BE2C (cell line): ENCODE data around the gene DEFB129.

Experiments
- DNase-seq: peaks from one replicate; pipeline ENCODE4 v3.0.0-alpha.2; 2020
- H3K27me3 ChIP-seq: fragments of 250-450 bp; sonication (Bioruptor Pico); 2 replicates; pipeline ENCODE4 v1.5.1; 2020; ENCODE audit warnings: mild to moderate bottlenecking
- H3K36me3 ChIP-seq: fragments of 250-450 bp; sonication (Bioruptor Pico); 2 replicates; pipeline ENCODE4 v1.5.1; 2020; ENCODE audit warnings: mild to moderate bottlenecking
- H3K4me1 ChIP-seq: fragments of 250-450 bp; sonication (Bioruptor Pico); 2 replicates; pipeline ENCODE4 v1.5.1; 2020
- H3K4me3 ChIP-seq: 2 replicates; pipeline ENCODE4 v1.5.1; 2011; ENCODE audit warnings: low read depth, low read length
- H3K9me3 ChIP-seq: fragments of 250-450 bp; sonication (Bioruptor Pico); 2 replicates; pipeline ENCODE4 v1.5.1; 2020
- TF ChIP-seq, protein P1 (sequence below): IDR thresholded peaks from 2 replicates; pipeline ENCODE4 v1.5.1; 2012; ENCODE audit warnings: mild to moderate bottlenecking, low read depth, low read length

Gene DEFB129

DNA sequence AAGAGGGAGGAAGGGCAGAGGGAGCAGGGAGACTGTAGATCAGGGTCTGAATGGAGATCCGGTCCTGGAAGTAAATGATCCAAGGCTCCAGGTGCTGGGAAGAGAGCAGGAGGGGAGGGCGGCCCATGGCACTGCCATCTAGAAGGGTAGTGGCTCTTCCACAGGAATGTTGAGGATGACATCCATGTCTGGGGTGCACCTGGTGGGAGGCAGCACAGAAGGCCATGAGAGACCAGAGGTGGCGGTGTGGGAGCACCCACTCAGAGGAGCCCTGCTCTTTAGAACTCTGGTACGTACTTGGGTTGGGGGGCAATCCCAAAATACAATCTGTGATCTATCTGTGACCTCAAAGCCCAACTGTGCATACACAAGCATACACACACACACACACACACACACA, 44.0 kb downstream of the DEFB129 start:
- H3K27me3 ChIP-seq = no peaks in the 10 kb centered on the region
- no peak overlapping the region for H3K4me3 ChIP-seq
- no peaks in the 10 kb centered on the region for H3K36me3 ChIP-seq
- H3K9me3 ChIP-seq = no peaks in the 10 kb centered on the region
- DNase-seq = no peak
- H3K4me1 ChIP-seq = no peaks in the 10 kb centered on the region
- TF ChIP-seq, protein P1, sequence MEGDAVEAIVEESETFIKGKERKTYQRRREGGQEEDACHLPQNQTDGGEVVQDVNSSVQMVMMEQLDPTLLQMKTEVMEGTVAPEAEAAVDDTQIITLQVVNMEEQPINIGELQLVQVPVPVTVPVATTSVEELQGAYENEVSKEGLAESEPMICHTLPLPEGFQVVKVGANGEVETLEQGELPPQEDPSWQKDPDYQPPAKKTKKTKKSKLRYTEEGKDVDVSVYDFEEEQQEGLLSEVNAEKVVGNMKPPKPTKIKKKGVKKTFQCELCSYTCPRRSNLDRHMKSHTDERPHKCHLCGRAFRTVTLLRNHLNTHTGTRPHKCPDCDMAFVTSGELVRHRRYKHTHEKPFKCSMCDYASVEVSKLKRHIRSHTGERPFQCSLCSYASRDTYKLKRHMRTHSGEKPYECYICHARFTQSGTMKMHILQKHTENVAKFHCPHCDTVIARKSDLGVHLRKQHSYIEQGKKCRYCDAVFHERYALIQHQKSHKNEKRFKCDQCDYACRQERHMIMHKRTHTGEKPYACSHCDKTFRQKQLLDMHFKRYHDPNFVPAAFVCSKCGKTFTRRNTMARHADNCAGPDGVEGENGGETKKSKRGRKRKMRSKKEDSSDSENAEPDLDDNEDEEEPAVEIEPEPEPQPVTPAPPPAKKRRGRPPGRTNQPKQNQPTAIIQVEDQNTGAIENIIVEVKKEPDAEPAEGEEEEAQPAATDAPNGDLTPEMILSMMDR = no peak

DNA sequence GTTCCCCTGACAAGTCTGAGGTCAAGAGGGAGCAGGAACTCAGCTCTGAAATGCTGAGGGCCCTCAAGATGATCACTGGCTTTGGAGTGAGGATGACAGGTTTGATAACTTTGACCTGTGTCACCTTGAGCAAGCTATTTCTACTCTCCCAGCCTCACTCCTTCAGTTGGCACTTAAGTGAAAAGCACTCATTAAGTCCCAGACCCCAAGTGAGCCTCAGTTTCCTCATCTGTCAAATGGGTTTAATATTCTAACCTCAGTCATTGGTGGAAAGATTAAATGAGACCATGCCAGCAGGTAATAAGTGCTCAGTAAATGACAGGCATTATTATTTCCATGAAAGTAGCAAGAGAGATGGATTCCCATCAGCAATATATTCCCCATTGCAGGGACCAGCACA, 44.5 kb downstream of the DEFB129 start:
- H3K27me3 ChIP-seq = no peaks in the 10 kb centered on the region
- H3K9me3 ChIP-seq = no peaks in the 10 kb centered on the region
- no peaks in the 10 kb centered on the region for H3K4me1 ChIP-seq
- no peaks in the 10 kb centered on the region for H3K36me3 ChIP-seq
- no peak overlapping the region for H3K4me3 ChIP-seq
- DNase-seq = no peak
- TF ChIP-seq, protein P1 = no peak

DNA sequence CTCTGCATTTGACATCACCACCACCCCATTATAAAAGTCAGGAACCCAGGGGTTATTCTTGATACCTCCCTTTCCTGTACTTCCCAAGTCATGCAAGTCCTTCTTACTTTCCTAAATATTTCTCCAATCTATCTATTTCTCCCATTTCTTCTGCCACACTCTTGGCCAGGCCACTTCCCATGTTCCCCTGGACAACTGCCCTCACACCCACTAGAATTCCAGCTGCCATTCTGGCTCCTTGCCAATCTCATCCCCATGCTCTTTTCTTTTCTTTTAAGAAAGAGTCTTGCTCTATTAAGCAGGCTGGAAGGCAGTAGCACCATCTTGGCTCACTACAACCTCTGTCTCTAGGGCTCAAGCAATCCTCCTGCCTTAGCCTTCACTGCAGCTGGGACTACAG, 45.7 kb downstream of the DEFB129 start:
- H3K4me3 ChIP-seq = no peak overlapping the region

DNA sequence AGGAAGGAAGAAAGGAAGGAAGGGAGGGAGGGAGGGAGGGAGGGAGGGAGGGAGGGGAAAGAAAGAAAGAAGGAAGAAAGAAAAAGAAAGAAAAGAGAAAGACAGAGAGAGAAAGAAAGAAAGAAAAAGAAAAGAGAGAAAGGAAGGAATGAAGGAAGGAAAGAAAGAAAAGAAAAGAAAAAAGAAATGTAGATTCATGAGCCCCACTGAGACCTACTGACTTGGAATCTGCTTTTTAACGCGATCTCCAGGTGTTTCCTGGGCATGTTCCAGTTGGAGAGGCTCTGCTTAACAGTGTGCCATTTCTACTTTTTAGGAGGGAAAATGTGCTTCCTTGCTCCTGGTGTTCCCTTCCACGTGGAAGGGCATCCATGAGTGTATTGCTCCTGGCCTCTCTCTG, 46.8 kb downstream of the DEFB129 start:
- DNase-seq = no peak
- no peak overlapping the region for H3K4me3 ChIP-seq
- TF ChIP-seq, protein P1 = no peak

More for the DNA sequence above, 45.7 kb downstream of the DEFB129 start:
- TF ChIP-seq, protein P1 = no peak
- Histone ChIP-seq H3K9me3 (no peaks in the 10 kb centered on the region), H3K36me3 (no peaks in the 10 kb centered on the region), H3K27me3 (no peaks in the 10 kb centered on the region), H3K4me1 (no peaks in the 10 kb centered on the region)
- no peak for DNase-seq

DNA sequence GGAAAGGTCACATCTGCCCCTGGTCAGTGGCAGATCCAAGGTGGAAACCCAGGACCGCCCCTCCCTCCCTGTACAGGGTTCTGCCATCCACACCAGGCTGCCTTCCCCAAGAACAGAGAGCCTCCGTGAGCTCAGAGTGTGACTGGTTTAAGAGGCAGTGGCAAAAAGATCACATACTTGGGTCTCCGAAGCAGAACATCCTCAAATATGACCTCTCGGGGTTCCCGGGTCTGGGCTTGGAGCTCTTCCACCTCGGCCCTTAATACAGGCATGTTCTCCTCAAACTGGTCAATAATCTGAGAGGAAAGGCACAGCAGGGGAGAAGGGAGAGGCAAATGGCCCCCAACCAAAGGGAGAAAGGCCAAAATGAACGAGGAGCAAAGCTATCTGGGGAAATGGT, 48.7 kb downstream of the DEFB129 start:
- H3K36me3 ChIP-seq = no peaks in the 10 kb centered on the region
- H3K4me3 ChIP-seq = no peak overlapping the region
- H3K9me3 ChIP-seq = no peaks in the 10 kb centered on the region
- DNase-seq = no peak
- TF ChIP-seq, protein P1 = no peak
- no peaks in the 10 kb centered on the region for H3K27me3 ChIP-seq
- H3K4me1 ChIP-seq = no peaks in the 10 kb centered on the region

More for the DNA sequence above, 46.8 kb downstream of the DEFB129 start:
- no peaks in the 10 kb centered on the region for H3K4me1 ChIP-seq
- no peaks in the 10 kb centered on the region for H3K9me3 ChIP-seq
- H3K36me3 ChIP-seq = no peaks in the 10 kb centered on the region
- H3K27me3 ChIP-seq = no peaks in the 10 kb centered on the region

DNA sequence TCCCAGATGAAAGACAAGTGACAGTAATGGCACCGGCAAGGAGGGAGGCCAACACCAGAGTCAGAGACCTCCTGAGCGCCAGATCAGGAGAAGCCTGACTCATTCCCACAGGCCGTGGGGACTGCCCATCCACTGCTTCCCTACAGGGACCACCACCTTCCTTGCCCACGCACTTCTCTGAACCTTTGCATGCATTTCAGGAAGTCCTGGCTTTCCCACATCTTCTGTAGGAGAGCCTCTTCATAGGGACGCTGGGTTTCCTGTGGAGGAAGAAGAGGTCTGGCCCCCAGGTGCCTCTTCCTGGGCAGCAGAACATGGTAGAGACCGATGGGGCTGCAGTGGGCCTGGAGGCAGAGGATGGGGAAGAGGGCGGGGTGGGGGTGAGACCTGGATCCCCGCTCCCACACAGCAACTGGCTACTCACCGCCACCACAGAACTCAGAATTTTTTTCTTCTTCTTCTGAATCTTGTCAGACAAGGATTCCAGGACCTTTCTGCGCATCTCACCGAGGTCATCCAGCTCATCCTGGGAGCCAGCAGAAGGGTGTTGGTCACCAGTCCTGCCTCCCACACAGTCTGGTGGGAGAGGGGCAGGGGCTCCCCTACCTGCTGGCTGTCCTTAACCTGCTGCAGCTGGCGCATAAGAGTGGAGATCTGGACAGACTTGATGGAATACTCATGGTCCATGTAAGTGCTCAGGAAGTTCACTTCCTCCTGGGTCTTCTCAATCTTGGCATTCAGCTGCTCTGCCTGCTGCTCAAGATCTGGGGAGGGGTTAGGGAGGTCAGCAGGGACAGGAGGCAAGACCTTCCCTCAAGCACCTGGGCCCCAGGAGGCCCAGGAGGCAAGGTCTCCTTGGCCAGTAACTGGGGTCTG, 49.8 kb downstream of the DEFB129 start:
- TF ChIP-seq, protein P1 = no peak
- Histone ChIP-seq H3K4me1 (no peaks in the 10 kb centered on the region), H3K27me3 (no peaks in the 10 kb centered on the region), H3K4me3 (no peak overlapping the region), H3K9me3 (no peaks in the 10 kb centered on the region), H3K36me3 (no peaks in the 10 kb centered on the region)
- DNase-seq = no peak
